Keratinocyte (primary cell): ENCODE measurements around the gene ANKRD62.

Source experiments
- CTCF ChIP-seq, 3 experiments: IDR thresholded peaks in 1 of 3; conservative IDR thresholded peaks in 1 of 3; optimal IDR thresholded peaks in 1 of 3; 2 replicates in 2 of 3; 3 replicates in 1 of 3; pipeline versions ENCODE3 to v1.5.1; 2011; ENCODE audit warnings: low read length in 3 of 3, mild to moderate bottlenecking in 3 of 3, moderate library complexity in 2 of 3, control low read depth in 1 of 3, inconsistent platforms in 1 of 3; ENCODE audit not compliant: insufficient read depth in 2 of 3; ENCODE audit errors: extremely low read depth in 1 of 3
- EZH2 ChIP-seq: IDR thresholded peaks from one replicate; pipeline ENCODE4 v1.6.1; 2012; ENCODE audit warnings: inconsistent platforms, mild to moderate bottlenecking, low read length, moderate library complexity

- TF ChIP-seq CTCF (optimal IDR thresholded peaks at IDR 0.05 in 1 of 3, IDR thresholded peaks at IDR 0.05 in 1 of 3, conservative IDR thresholded peaks at IDR 0.05 in 1 of 3; ENCODE audit: extremely low read depth in 1 of 3, insufficient read depth in 2 of 3, low read length in 3 of 3) = no peak
- no peak for TF ChIP-seq EZH2
Measured at GRCh38 chr18:12061685-12062084, 32.0 kb upstream of the ANKRD62 start.
